Measurements from ENCODE around the gene RAC2. TPM values are rescaled to one million over a fixed set of nuclear protein-coding genes. Genes with fewer than 3 reads are reported as not detected.

RAC2 gene
- total RNA-seq, 6 donors from 2014 or later, result 22.1 to 126 (median 65.2) TPM

DNA sequence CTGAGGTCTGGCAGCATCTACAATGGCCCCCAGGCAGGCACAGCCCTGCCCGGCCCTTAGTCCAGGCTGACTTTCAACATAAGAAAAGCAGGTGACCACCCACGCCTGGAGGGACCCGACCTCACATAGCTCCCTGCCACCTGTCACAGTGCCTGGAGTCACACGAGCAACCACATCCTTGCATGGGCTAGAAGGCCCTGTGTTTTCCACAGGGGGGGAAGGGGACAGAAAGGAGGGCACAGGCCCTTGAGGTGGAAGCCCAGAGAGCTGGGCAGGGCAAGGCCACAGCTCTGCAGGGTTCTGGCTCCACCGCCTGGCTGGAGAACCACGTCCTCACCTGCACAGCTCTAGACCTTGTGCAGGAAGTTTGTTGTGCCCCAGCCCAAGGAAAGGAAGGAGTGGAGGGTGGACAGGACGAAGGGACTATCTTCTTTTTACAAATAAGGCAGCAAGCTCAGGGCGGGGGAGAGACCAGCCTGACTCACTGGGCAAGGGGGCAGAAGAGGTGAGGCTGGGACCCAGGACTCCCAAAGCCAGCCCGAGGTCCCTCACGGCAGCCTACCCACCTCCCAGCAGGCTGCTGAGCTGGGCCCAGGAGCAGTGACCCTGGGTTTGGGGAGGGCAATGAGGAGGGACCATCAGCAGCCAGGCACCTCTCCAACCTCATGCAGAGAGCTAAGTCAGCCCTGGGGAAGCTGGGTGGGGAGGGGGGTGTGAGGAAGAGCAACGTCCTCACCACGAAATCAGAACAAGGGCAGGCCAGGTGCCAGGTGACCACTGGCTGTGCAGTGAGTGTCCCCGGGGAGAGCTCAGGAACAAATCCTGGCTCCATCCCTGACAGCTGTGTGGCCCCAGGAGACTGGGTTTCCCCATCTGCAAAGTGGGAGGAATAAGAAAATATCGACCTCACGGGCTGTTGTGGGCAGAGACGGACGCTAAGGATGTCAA lies 60.4 kb downstream of the RAC2 start:
- Histone ChIP-seq H3K9me3 (no peaks in the 10 kb centered on the region), H3K27ac (peak overlapping the region in 3 of 4 donors; percentile 9 to 41 (median 29)), H3K36me3 (no peaks in the 10 kb centered on the region), H3K4me1 (peaks cover 34 to 54% (median 43%) of the 10 kb centered on the region in 4 donors), H3K27me3 (no peaks in the 10 kb centered on the region), H3K4me3 (no peak overlapping the region)
- 77 to 80% methylated on average over 14 to 16 of the region's 17 CpGs for WGBS, 2 donors
- DNase-seq (no peak), ATAC-seq (ENCODE audit: low FRiP score in 2 of 2) (no peak)
- TF ChIP-seq POLR2A (IDR thresholded peaks at IDR 0.05) (no peak), EP300 (IDR thresholded peaks at IDR 0.05) (no peak), POLR2AphosphoS5 (IDR thresholded peaks at IDR 0.05) (no peak)
- TF ChIP-seq, protein P1, sequence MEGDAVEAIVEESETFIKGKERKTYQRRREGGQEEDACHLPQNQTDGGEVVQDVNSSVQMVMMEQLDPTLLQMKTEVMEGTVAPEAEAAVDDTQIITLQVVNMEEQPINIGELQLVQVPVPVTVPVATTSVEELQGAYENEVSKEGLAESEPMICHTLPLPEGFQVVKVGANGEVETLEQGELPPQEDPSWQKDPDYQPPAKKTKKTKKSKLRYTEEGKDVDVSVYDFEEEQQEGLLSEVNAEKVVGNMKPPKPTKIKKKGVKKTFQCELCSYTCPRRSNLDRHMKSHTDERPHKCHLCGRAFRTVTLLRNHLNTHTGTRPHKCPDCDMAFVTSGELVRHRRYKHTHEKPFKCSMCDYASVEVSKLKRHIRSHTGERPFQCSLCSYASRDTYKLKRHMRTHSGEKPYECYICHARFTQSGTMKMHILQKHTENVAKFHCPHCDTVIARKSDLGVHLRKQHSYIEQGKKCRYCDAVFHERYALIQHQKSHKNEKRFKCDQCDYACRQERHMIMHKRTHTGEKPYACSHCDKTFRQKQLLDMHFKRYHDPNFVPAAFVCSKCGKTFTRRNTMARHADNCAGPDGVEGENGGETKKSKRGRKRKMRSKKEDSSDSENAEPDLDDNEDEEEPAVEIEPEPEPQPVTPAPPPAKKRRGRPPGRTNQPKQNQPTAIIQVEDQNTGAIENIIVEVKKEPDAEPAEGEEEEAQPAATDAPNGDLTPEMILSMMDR (IDR thresholded peaks at IDR 0.05), result no peak

DNA sequence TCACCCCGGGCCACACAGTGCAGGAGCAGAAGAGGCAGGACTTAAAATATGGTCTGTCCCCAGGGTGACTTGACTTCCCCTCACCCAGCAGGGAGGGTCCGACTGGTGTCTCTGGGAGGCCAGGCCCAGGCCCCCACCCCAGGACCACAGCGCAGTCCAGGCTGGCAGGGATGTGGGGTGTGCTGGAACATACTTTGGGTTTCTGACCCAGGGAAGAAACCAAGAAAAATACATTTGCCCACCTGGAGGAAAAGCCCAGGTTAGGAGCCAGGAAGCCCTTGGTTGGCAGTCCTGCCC lies 61.2 kb downstream of the RAC2 start:
- no peaks in the 10 kb centered on the region for H3K36me3 ChIP-seq
- no peaks in the 10 kb centered on the region for H3K27me3 ChIP-seq
- no peak overlapping the region for H3K4me3 ChIP-seq
- H3K27ac ChIP-seq, result peak overlapping the region in 1 of 4 donors; percentile 41
- DNase-seq (no peak), ATAC-seq (ENCODE audit: low FRiP score in 2 of 2) (no peak)
- TF ChIP-seq POLR2AphosphoS5 (IDR thresholded peaks at IDR 0.05) (no peak), POLR2A (IDR thresholded peaks at IDR 0.05) (no peak), EP300 (IDR thresholded peaks at IDR 0.05) (no peak)
- TF ChIP-seq, protein P1 (IDR thresholded peaks at IDR 0.05), result no peak
- WGBS, 2 donors, result 78 to 100% methylated on average over 1 to 3 of the region's 3 CpGs
- no peaks in the 10 kb centered on the region for H3K9me3 ChIP-seq
- H3K4me1 ChIP-seq, result peaks cover 34 to 54% (median 43%) of the 10 kb centered on the region in 4 donors

DNA sequence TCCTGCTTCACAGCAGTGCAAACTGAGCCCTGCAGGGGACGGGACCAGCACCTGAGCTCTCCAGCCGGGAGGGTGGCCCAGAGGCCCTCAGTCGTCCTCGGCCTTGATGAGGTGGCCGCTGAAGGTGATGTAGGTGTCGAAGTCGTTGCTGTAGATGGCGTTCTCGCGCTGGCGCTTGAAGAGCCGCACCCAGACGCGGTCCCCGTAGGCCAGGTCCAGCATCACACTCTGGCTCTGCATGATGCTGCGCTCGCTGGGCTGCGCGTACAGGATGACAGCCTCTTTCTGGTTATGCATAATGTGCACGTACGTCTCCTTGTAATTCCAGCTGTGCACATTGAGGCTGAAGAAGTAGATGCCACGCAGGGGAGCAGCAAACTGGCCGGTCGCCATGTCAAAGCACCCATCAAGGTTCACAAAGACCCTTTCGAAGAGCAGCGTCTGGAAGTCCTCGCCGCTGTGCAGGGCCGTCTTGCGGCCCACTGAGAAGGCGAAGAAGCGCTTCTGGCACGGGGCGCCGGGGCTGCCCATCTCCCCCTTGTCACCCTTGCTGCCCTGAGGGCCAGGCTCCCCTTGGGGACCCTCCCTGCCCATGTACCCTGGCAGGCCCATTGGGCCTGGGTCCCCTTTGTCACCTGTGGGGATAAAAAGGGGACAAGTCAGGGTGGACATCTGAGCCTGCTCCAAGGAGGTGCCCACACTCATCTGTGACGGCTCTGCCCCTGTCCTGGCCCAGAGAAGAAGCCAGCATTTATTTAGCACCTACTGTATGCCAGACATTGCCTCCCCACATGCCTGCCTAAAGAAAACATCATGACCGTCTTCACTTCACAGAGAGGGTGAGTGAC lies 61.7 kb downstream of the RAC2 start:
- H3K36me3 ChIP-seq, result no peaks in the 10 kb centered on the region
- 90% methylated on average over 23 to 37 of the region's 37 CpGs for WGBS, 2 donors
- DNase-seq, result peak in 1 of 2 donors; percentile 67

DNA sequence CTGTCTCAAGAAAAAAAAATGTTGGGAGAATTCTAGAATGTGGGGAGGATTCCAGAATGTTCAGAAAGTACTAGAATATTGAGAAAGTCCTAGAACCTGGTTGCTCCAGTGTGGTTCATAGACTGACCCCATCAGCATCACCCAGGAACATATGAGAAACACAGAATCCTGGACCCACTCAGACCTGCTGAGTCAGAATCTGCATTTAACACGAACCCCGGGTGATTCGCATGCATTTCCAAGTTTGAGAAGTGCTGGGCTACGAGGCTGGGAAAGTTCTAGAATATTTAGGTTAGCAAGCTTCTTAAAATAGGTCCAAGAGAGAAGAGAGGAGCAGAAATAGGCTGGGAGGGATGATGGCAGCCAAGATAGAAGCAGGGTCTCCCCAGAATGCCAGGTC lies 62.4 kb downstream of the RAC2 start:
- TF ChIP-seq EP300 (IDR thresholded peaks at IDR 0.05), result no peak
- TF ChIP-seq POLR2AphosphoS5 (IDR thresholded peaks at IDR 0.05), result no peak
- TF ChIP-seq, protein P1 (IDR thresholded peaks at IDR 0.05), result no peak
- TF ChIP-seq POLR2A (IDR thresholded peaks at IDR 0.05), result no peak
- peaks cover 36 to 54% (median 43%) of the 10 kb centered on the region in 4 donors for H3K4me1 ChIP-seq
- ATAC-seq (ENCODE audit: low FRiP score in 2 of 2), result no peak

More for the DNA sequence above, 61.7 kb downstream of the RAC2 start:
- no peak for ATAC-seq (ENCODE audit: low FRiP score in 2 of 2)
- no peaks in the 10 kb centered on the region for H3K9me3 ChIP-seq
- H3K27me3 ChIP-seq, result no peaks in the 10 kb centered on the region
- peak overlapping the region in 1 of 4 donors; percentile 84 for H3K27ac ChIP-seq
- peaks cover 36 to 54% (median 43%) of the 10 kb centered on the region in 4 donors for H3K4me1 ChIP-seq
- no peak overlapping the region for H3K4me3 ChIP-seq
- TF ChIP-seq POLR2AphosphoS5 (IDR thresholded peaks at IDR 0.05), result no peak
- TF ChIP-seq EP300 (IDR thresholded peaks at IDR 0.05), result no peak
- TF ChIP-seq, protein P1 (IDR thresholded peaks at IDR 0.05), result no peak
- TF ChIP-seq POLR2A (IDR thresholded peaks at IDR 0.05), result no peak

More for the DNA sequence above, 62.4 kb downstream of the RAC2 start:
- peak overlapping the region in 1 of 4 donors; percentile 84 for H3K27ac ChIP-seq
- 79 to 84% methylated on average over 4 of the region's 4 CpGs for WGBS, 2 donors
- DNase-seq, result no peak
- H3K4me3 ChIP-seq, result no peak overlapping the region
- H3K36me3 ChIP-seq, result no peaks in the 10 kb centered on the region
- no peaks in the 10 kb centered on the region for H3K9me3 ChIP-seq
- no peaks in the 10 kb centered on the region for H3K27me3 ChIP-seq
